Spinal cord (tissue), 10 donors: Measurements from ENCODE around the gene NPIPB13. TPM values are rescaled to one million over a fixed set of nuclear protein-coding genes. Genes with fewer than 3 reads are reported as not detected.
"Not testable (repeated sequence)": the region's sequence is repeated elsewhere in the genome, so short reads cannot be mapped to it uniquely, and the experiment has no call there.

Experiments
- DNase-seq, 6 donors: peaks; one replicate each; pipeline versions ENCODE4 v3.0.0 to v3.0.0-alpha.2; 2013 to 2015; ENCODE audit warnings: low spot score in 6 of 6, low read depth in 4 of 6
- H3K27ac ChIP-seq: one replicate; pipeline ENCODE4 v1.5.1; 2013; ENCODE audit warnings: low read depth, low read length, control low read depth
- H3K27me3 ChIP-seq: one replicate; pipeline ENCODE4 v1.6.1; 2013; ENCODE audit warnings: low read length; ENCODE audit not compliant: control insufficient read depth, insufficient read depth
- H3K36me3 ChIP-seq: one replicate; pipeline ENCODE4 v1.6.1; 2013; ENCODE audit warnings: low read length; ENCODE audit not compliant: control insufficient read depth, insufficient read depth
- H3K4me1 ChIP-seq: one replicate; pipeline ENCODE4 v1.6.1; 2013; ENCODE audit warnings: low read length; ENCODE audit not compliant: control insufficient read depth, insufficient read depth
- H3K4me3 ChIP-seq: one replicate; pipeline ENCODE4 v1.5.1; 2013; ENCODE audit warnings: low read depth, low read length, control low read depth
- H3K9me3 ChIP-seq: one replicate; pipeline ENCODE4 v1.6.1; 2013; ENCODE audit warnings: low read length; ENCODE audit not compliant: control insufficient read depth, insufficient read depth
- WGBS: methylation state at CpG from one replicate; pipeline ENCODE4 v1.1.5; 2013; ENCODE audit warnings: missing lambda C conversion rate; ENCODE audit not compliant: insufficient coverage; 5-methylcytosine and 5-hydroxymethylcytosine counted together
- polyA plus RNA-seq, 2 donors: library from polyadenylated mRNA; unstranded; fragments of 120-200 nt; gene quantifications; one replicate each; pipeline ENCODE4 v1.2.1, GENCODE V29; 2013; ENCODE audit not compliant: insufficient read length in 2 of 2
- small RNA-seq: library from RNA; depleted of rRNA; stranded (forward); fragments of <200 nt; gene quantifications from one replicate; pipeline ENCODE3, GENCODE V24; 2014; ENCODE audit warnings: low replicate concordance
- total RNA-seq, 2 donors: library from RNA; depleted of rRNA in 1 of 2; stranded (reverse); fragments of 120-200 nt in 1 of 2; fragments of >200 nt in 1 of 2; gene quantifications; one replicate each; pipeline versions ENCODE4 v1.2.3 to v1.2.4, GENCODE V29; 2013 to 2014
- donor health status: healthy.

The NPIPB13 gene
- total and polyA plus RNA-seq, 4 donors, result 3.0 to 32.5 (median 5.0) TPM

DNA sequence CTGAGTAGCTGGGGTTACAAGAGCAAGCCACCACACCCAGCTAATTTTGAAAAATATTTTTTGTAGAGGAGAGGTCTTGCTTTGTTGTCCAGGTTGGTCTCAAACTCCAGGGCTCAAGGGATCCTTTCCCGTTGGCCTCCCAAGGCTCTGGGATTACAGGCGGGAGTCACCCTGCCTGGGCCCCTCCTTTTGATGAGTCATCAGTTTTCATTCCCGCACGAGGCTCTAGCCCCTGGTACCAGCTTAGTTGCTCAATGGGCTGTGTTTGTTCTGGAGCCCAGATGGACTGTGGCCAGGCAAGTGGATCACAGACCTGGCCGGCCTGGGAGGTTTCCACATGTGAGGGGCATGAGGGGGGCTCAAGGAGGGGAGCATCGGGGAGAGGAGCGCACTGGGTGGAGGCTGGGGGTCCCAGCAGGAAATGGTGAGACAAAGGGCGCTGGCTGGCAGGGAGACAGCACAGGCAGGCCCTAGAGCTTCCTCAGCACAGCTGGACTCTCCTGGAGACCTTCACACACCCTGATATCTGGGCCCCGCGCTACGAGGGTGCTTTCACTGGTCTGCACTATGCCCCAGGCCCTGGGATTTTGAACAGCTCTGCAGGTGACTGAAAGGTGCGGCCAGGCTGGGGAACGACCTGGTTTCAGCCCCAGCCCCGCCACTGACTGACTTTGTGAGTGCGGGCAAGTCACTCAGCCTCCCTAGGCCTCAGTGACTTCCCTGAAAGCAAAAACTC is 48.5 kb downstream of the NPIPB13 start:
- H3K4me3 ChIP-seq, H3K4me1 ChIP-seq, H3K36me3 ChIP-seq, H3K27ac ChIP-seq, H3K9me3 ChIP-seq, H3K27me3 ChIP-seq, DNase-seq: not testable (repeated sequence)
- no CpG with 5 or more reads among the region's 15 CpGs for WGBS

DNA sequence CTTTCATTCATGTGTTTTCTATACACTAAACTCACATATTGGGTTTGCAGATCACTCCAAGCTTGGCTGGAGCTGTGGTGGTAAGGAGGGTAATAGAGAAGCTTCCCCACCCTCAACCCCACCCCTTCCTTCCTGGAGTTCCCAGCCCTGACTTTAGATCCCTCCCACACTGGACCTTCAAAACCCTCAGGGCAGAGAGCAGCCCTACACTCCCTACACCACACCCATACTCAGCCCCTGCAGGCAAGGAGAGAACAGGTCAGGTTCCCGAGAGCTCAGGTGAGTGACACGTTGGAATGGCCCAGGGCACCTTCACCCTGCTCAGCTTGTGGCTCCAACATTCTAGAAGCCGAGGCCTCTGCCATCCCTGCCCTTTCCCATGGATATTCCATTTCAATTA is 49.2 kb downstream of the NPIPB13 start, which contains the start of gene SULT1A3:
TSS of gene SULT1A3 (plus strand) at position 207 of the 400 bp plus-strand sequence. CDS start 1,474 bp downstream, outside the sequence.
- not testable (repeated sequence) for H3K27ac ChIP-seq, H3K27me3 ChIP-seq, DNase-seq, H3K9me3 ChIP-seq, H3K4me3 ChIP-seq, H3K36me3 ChIP-seq, H3K4me1 ChIP-seq
- no CpG with 5 or more reads among the region's 3 CpGs for WGBS

Small RNA genes lying within 50 kb of the gene (small RNA-seq; reads per million reads assigned to genes)
- gene AC106782.4, result not detected

Other genes with a start within 250 kb of the NPIPB13 start
- 10 to 100 TPM in 1 of 2 donors, 1 to 10 TPM in 1; 7.6 to 14.8 TPM for gene DOC2A, start 237.5 kb downstream of the NPIPB13 start, total RNA-seq
- gene DOC2A, start 237.5 kb downstream of the NPIPB13 start, polyA plus RNA-seq, result 10 to 100 TPM; 60.4 to 61.6 TPM
- not detected for gene C16orf92, start 225.3 kb downstream of the NPIPB13 start, total RNA-seq
- 1 to 10 TPM in 1 of 2 donors, under 1 TPM in 1; 0.76 to 2.0 TPM for gene C16orf92, start 225.3 kb downstream of the NPIPB13 start, polyA plus RNA-seq
- gene TLCD3B, start 217.2 kb downstream of the NPIPB13 start, total RNA-seq, result 10 to 100 TPM; 10.2 to 19.2 TPM
- 100 to 1,000 TPM; 119 to 136 TPM for gene TLCD3B, start 217.2 kb downstream of the NPIPB13 start, polyA plus RNA-seq
- 100 to 1,000 TPM; 264 to 594 TPM for gene ALDOA, start 182.7 kb downstream of the NPIPB13 start, total RNA-seq
- gene ALDOA, start 182.7 kb downstream of the NPIPB13 start, polyA plus RNA-seq, result 100 to 1,000 TPM; 832 to 849 TPM
- gene PPP4C, start 172.5 kb downstream of the NPIPB13 start, total RNA-seq, result 10 to 100 TPM; 51.6 to 59.6 TPM
- gene PPP4C, start 172.5 kb downstream of the NPIPB13 start, polyA plus RNA-seq, result 100 to 1,000 TPM in 1 of 2 donors, 10 to 100 TPM in 1; 96.0 to 104 TPM
- under 1 TPM; 0.20 to 0.99 TPM for gene TBX6, start 156.6 kb downstream of the NPIPB13 start, total RNA-seq
- 1 to 10 TPM; 1.0 to 2.7 TPM for gene TBX6, start 156.6 kb downstream of the NPIPB13 start, polyA plus RNA-seq
- 10 to 100 TPM; 30.6 to 40.9 TPM for gene YPEL3, start 152.3 kb downstream of the NPIPB13 start, total RNA-seq
- gene YPEL3, start 152.3 kb downstream of the NPIPB13 start, polyA plus RNA-seq, result 100 to 1,000 TPM; 131 to 142 TPM
- 1 to 10 TPM; 1.2 to 4.8 TPM for gene GDPD3, start 134.9 kb downstream of the NPIPB13 start, total RNA-seq
- 10 to 100 TPM in 1 of 2 donors, 1 to 10 TPM in 1; 6.8 to 10.9 TPM for gene GDPD3, start 134.9 kb downstream of the NPIPB13 start, polyA plus RNA-seq
- gene MAPK3, start 125.3 kb downstream of the NPIPB13 start, total RNA-seq, result 10 to 100 TPM; 25.0 to 42.2 TPM
- gene MAPK3, start 125.3 kb downstream of the NPIPB13 start, polyA plus RNA-seq, result 100 to 1,000 TPM; 136 to 144 TPM
- 10 to 100 TPM; 13.8 to 25.8 TPM for gene CORO1A, start 64.9 kb downstream of the NPIPB13 start, total RNA-seq
- gene CORO1A, start 64.9 kb downstream of the NPIPB13 start, polyA plus RNA-seq, result 10 to 100 TPM; 44.8 to 50.6 TPM
- 100 to 1,000 TPM in 1 of 2 donors, 10 to 100 TPM in 1; 10.1 to 102 TPM for gene BOLA2B, start 54.8 kb downstream of the NPIPB13 start, total RNA-seq
- gene BOLA2B, start 54.8 kb downstream of the NPIPB13 start, polyA plus RNA-seq, result 10 to 100 TPM; 37.8 to 45.9 TPM
- gene SLX1A, start 54.6 kb downstream of the NPIPB13 start, total RNA-seq, result 10 to 100 TPM in 1 of 2 donors, 1 to 10 TPM in 1; 4.5 to 24.0 TPM
- gene SLX1A, start 54.6 kb downstream of the NPIPB13 start, polyA plus RNA-seq, result 10 to 100 TPM; 32.5 to 47.2 TPM
- gene SULT1A3, start 49.2 kb downstream of the NPIPB13 start, total RNA-seq, result 10 to 100 TPM in 1 of 2 donors, 1 to 10 TPM in 1; 1.5 to 17.4 TPM
- gene SULT1A3, start 49.2 kb downstream of the NPIPB13 start, polyA plus RNA-seq, result 10 to 100 TPM; 16.9 to 21.3 TPM
- 10 to 100 TPM; 26.7 to 49.9 TPM for gene CD2BP2, start 106.8 kb upstream of the NPIPB13 start, total RNA-seq
- 10 to 100 TPM; 60.6 to 63.9 TPM for gene CD2BP2, start 106.8 kb upstream of the NPIPB13 start, polyA plus RNA-seq
- gene TBC1D10B, start 122.0 kb upstream of the NPIPB13 start, total RNA-seq, result 10 to 100 TPM; 26.0 to 31.4 TPM
- 10 to 100 TPM; 65.9 to 74.1 TPM for gene TBC1D10B, start 122.0 kb upstream of the NPIPB13 start, polyA plus RNA-seq
- 1 to 10 TPM; 3.0 to 3.4 TPM for gene MYL11, start 126.3 kb upstream of the NPIPB13 start, total RNA-seq
- gene MYL11, start 126.3 kb upstream of the NPIPB13 start, polyA plus RNA-seq, result 10 to 100 TPM in 1 of 2 donors, 1 to 10 TPM in 1; 1.4 to 11.4 TPM
- under 1 TPM; 0.10 to 0.44 TPM for gene SEPTIN1, start 134.1 kb upstream of the NPIPB13 start, total RNA-seq
- 1 to 10 TPM; 5.0 to 5.9 TPM for gene SEPTIN1, start 134.1 kb upstream of the NPIPB13 start, polyA plus RNA-seq
- gene ZNF48, start 146.9 kb upstream of the NPIPB13 start, total RNA-seq, result 10 to 100 TPM in 1 of 2 donors, 1 to 10 TPM in 1; 9.5 to 12.1 TPM
- 10 to 100 TPM; 18.6 to 19.2 TPM for gene ZNF48, start 146.9 kb upstream of the NPIPB13 start, polyA plus RNA-seq
- 10 to 100 TPM in 1 of 2 donors, 1 to 10 TPM in 1; 8.1 to 13.5 TPM for gene ZNF771, start 159.1 kb upstream of the NPIPB13 start, total RNA-seq
- gene ZNF771, start 159.1 kb upstream of the NPIPB13 start, polyA plus RNA-seq, result 10 to 100 TPM; 19.3 to 20.5 TPM
- gene DCTPP1, start 181.6 kb upstream of the NPIPB13 start, total RNA-seq, result 10 to 100 TPM; 18.1 to 23.0 TPM
- 10 to 100 TPM; 47.6 to 49.5 TPM for gene DCTPP1, start 181.6 kb upstream of the NPIPB13 start, polyA plus RNA-seq
- 10 to 100 TPM in 1 of 2 donors, 1 to 10 TPM in 1; 6.8 to 14.2 TPM for gene SEPHS2, start 197.4 kb upstream of the NPIPB13 start, total RNA-seq
- 10 to 100 TPM; 33.8 to 37.1 TPM for gene SEPHS2, start 197.4 kb upstream of the NPIPB13 start, polyA plus RNA-seq
- gene ITGAL, start 224.3 kb upstream of the NPIPB13 start, total RNA-seq, result 1 to 10 TPM; 1.2 to 4.9 TPM
- gene ITGAL, start 224.3 kb upstream of the NPIPB13 start, polyA plus RNA-seq, result 1 to 10 TPM; 2.5 to 4.8 TPM